C4-2B (cell line): ENCODE results near the gene IL20RB.
"Not testable (repeated sequence)": the region's sequence is repeated elsewhere in the genome, so short reads cannot be mapped to it uniquely, and the experiment has no call there.

Experiments
- H3K27ac ChIP-seq: fragments of 450-650 bp; 2 replicates; pipeline ENCODE4 v1.5.1; 2017
- CTCF ChIP-seq: fragments of 450-650 bp; conservative IDR thresholded peaks from 2 replicates; pipeline ENCODE4 v1.5.1; 2017; ENCODE audit warnings: mild to moderate bottlenecking
- ZFX ChIP-seq: fragments of 450-650 bp; IDR thresholded peaks from 2 replicates; pipeline ENCODE4 v1.6.1; 2017

Gene IL20RB

GRCh38 chr3:136954980-136955780 is 2.6 kb upstream of the IL20RB start:
- TF ChIP-seq ZFX, result no peak
- no peak for TF ChIP-seq CTCF
- H3K27ac ChIP-seq, result no peak overlapping the region

- TF ChIP-seq ZFX, result no peak
- no peak for TF ChIP-seq CTCF
- no peak overlapping the region for H3K27ac ChIP-seq
These were observed 2.0 kb upstream of the IL20RB start for GRCh38 chr3:136955813-136956212.

- TF ChIP-seq CTCF, result no peak
- TF ChIP-seq ZFX, result no peak
These were observed 812 bp upstream of the IL20RB start for GRCh38 chr3:136956971-136957370.

GRCh38 chr3:136958939-136959338 is 1.2 kb downstream of the IL20RB start:
- no peak overlapping the region for H3K27ac ChIP-seq
- TF ChIP-seq ZFX (no peak), CTCF (no peak)

More at GRCh38 chr3:136956971-136957370, 812 bp upstream of the IL20RB start:
- no peak overlapping the region for H3K27ac ChIP-seq

GRCh38 chr3:136959599-136959998 is 1.8 kb downstream of the IL20RB start:
- no peak overlapping the region for H3K27ac ChIP-seq
- TF ChIP-seq ZFX (no peak), CTCF (no peak)

- H3K27ac ChIP-seq, result no peak overlapping the region
- TF ChIP-seq CTCF (no peak), ZFX (no peak)
These were observed 3.4 kb downstream of the IL20RB start for GRCh38 chr3:136960838-136961836.

GRCh38 chr3:136962927-136963326 is 5.1 kb downstream of the IL20RB start:
- TF ChIP-seq ZFX (no peak), CTCF (no peak)
- H3K27ac ChIP-seq, result no peak overlapping the region

GRCh38 chr3:136969539-136969938 is 11.8 kb downstream of the IL20RB start:
- not testable (repeated sequence) for H3K27ac ChIP-seq
